Prostate gland (tissue), 2 donors: Measurements from ENCODE around the gene PLXND1.

ENCODE experiments used
- CTCF ChIP-seq, 4 experiments: fragments of 200-600 bp in 2 of 4; fragments of 450-650 bp in 2 of 4; sonication (generic) in 2 of 4; IDR thresholded peaks; 1 replicate in 3 of 4; 2 replicates in 1 of 4; pipeline ENCODE4 v1.5.1; 2016 to 2019; ENCODE audit warnings: antibody characterized with exemption in 4 of 4, mild to moderate bottlenecking in 2 of 4, moderate library complexity in 2 of 4
- POLR2A ChIP-seq: fragments of 450-650 bp; IDR thresholded peaks from one replicate; pipeline ENCODE4 v1.6.1; 2016; ENCODE audit warnings: antibody characterized with exemption, mild to moderate bottlenecking

- TF ChIP-seq CTCF (IDR thresholded peaks at IDR 0.05) (no peak), POLR2A (no peak)
These were observed 29.7 kb downstream of the PLXND1 start for GRCh38 chr3:129576514-129577352.
